Progenitor cell of endocrine pancreas (in vitro differentiated cells): ENCODE results near the gene BEND7. TPM values are rescaled to one million over a fixed set of nuclear protein-coding genes. Genes with fewer than 3 reads are reported as not detected.

Experiments
- DNase-seq: peaks from one replicate; pipeline ENCODE4 v3.0.0; 2021; ENCODE audit warnings: low spot score; ENCODE audit not compliant: unreplicated experiment
- H3K27ac Mint-ChIP-seq: 2 replicates; pipeline ENCODE4 v1.8.0; 2021; ENCODE audit warnings: mild to moderate bottlenecking, moderate library complexity, mixed read lengths
- H3K27me3 Mint-ChIP-seq: 2 replicates; pipeline ENCODE4 v1.8.0; 2021; ENCODE audit warnings: mixed read lengths
- H3K36me3 Mint-ChIP-seq: 2 replicates; pipeline ENCODE4 v1.8.0; 2022; ENCODE audit warnings: mixed read lengths; ENCODE audit not compliant: insufficient read depth
- H3K4me1 Mint-ChIP-seq: 2 replicates; pipeline ENCODE4 v1.8.0; 2021; ENCODE audit warnings: low read depth, mixed read lengths
- H3K4me3 Mint-ChIP-seq: 2 replicates; pipeline ENCODE4 v1.8.0; 2021; ENCODE audit warnings: low read depth, mild to moderate bottlenecking, moderate library complexity, mixed read lengths
- H3K9me3 Mint-ChIP-seq: 2 replicates; pipeline ENCODE4 v1.8.0; 2021; ENCODE audit warnings: low read depth, mixed read lengths
- CTCF ChIP-seq: fragments of 200-600 bp; sonication (generic); IDR thresholded peaks from one replicate; pipeline ENCODE4 v1.5.0; 2021; ENCODE audit warnings: antibody characterized with exemption, mild to moderate bottlenecking; ENCODE audit not compliant: unreplicated experiment
- total RNA-seq: library from RNA; stranded (reverse); gene quantifications from 2 replicates; pipeline ENCODE4 v1.2.1, GENCODE V29; 2021

The BEND7 gene
- total RNA-seq, 1 donor from 2014 or later, result 47.8 TPM

- no peak overlapping the region for H3K4me3 Mint-ChIP-seq
- H3K36me3 Mint-ChIP-seq, result no peaks in the 10 kb centered on the region
- H3K27me3 Mint-ChIP-seq, result no peaks in the 10 kb centered on the region
- H3K9me3 Mint-ChIP-seq, result peaks cover 6% of the 10 kb centered on the region
- H3K27ac Mint-ChIP-seq, result no peak overlapping the region
- TF ChIP-seq CTCF, result no peak
- H3K4me1 Mint-ChIP-seq, result no peaks in the 10 kb centered on the region
- no peak for DNase-seq
Measured at GRCh38 chr10:13402021-13402420, 126.8 kb downstream of the BEND7 start.

GRCh38 chr10:13401142-13401541 is 127.7 kb downstream of the BEND7 start:
- no peaks in the 10 kb centered on the region for H3K36me3 Mint-ChIP-seq
- TF ChIP-seq CTCF, result no peak
- H3K9me3 Mint-ChIP-seq, result peaks cover 6% of the 10 kb centered on the region
- H3K27ac Mint-ChIP-seq, result no peak overlapping the region
- H3K4me3 Mint-ChIP-seq, result no peak overlapping the region
- no peaks in the 10 kb centered on the region for H3K4me1 Mint-ChIP-seq
- H3K27me3 Mint-ChIP-seq, result no peaks in the 10 kb centered on the region
- no peak for DNase-seq

DNA sequence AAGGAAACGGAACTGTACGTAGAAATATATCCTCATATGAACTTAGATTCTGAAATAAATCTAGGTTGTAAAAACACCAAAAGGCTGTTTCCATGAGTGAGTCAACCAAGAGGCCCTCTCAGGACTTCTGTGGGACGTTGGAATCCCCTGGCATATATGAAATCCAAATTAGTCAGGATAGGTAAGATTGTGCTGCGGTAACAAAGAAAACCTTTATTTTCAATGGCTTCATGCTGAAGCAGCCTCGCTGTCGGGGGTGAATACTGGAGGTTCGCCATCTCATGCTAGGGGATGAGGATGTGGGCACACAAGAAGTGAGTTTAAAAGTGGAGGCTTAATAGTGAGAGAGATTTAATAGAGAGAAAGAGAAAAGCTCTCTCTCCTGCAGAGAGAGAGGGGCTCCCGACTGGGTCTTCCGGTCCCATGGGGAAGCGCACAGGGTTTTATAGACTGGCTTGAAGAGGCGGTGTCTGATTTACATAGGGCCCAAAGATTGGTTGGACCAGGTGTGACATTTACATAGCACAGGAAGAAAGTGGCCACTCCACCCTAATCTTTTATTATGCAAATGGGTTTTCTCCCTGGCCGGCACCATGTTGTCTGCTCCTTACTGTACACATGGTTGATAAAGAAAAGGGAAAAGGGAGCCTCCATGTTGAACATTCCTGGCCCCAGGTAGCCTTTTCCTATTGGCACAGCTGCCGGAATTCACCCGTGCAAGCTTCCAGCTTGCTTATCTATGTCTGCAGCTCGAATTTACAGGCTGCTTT is 128.4 kb downstream of the BEND7 start:
- H3K9me3 Mint-ChIP-seq, result peaks cover 6% of the 10 kb centered on the region
- H3K4me3 Mint-ChIP-seq, result no peak overlapping the region
- no peak overlapping the region for H3K27ac Mint-ChIP-seq
- no peak for DNase-seq
- no peaks in the 10 kb centered on the region for H3K27me3 Mint-ChIP-seq
- H3K4me1 Mint-ChIP-seq, result no peaks in the 10 kb centered on the region
- no peak for TF ChIP-seq CTCF
- no peaks in the 10 kb centered on the region for H3K36me3 Mint-ChIP-seq

DNA sequence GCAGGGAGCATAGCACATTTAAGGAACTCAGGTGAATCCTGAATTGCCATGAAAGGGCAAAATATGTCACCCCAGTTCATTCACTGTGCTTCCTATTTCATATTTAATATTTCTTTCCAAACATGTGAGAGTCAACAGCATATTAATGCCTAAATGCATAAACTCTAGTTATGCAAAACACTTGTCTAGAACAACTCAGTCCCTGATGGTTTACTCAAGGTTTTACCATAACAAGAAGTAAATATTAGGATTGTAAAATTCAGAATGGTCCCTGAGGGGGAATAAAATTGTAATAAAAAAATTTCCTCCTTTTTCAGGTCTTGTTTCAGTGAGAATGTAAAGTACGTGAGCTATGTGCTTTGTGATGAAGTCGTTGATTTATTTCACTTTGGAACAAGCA is 129.1 kb downstream of the BEND7 start:
- Mint-ChIP-seq H3K27me3 (no peaks in the 10 kb centered on the region), H3K27ac (no peak overlapping the region), H3K9me3 (peaks cover 6% of the 10 kb centered on the region), H3K36me3 (no peaks in the 10 kb centered on the region), H3K4me1 (no peaks in the 10 kb centered on the region), H3K4me3 (no peak overlapping the region)
- no peak for DNase-seq
- TF ChIP-seq CTCF, result no peak

GRCh38 chr10:13399236-13399635 is 129.6 kb downstream of the BEND7 start:
- no peak for TF ChIP-seq CTCF
- no peak for DNase-seq
- Mint-ChIP-seq H3K9me3 (peaks cover 6% of the 10 kb centered on the region), H3K27me3 (no peaks in the 10 kb centered on the region), H3K4me3 (no peak overlapping the region), H3K36me3 (no peaks in the 10 kb centered on the region), H3K27ac (no peak overlapping the region), H3K4me1 (no peaks in the 10 kb centered on the region)
